ENCODE results near the gene CD84.
A peak's percentile ranks its signal among the peaks of the same experiment; 100 is the strongest.
"Not testable (repeated sequence)": the region's sequence is repeated elsewhere in the genome, so short reads cannot be mapped to it uniquely, and the experiment has no call there.

The CD84 gene

DNA sequence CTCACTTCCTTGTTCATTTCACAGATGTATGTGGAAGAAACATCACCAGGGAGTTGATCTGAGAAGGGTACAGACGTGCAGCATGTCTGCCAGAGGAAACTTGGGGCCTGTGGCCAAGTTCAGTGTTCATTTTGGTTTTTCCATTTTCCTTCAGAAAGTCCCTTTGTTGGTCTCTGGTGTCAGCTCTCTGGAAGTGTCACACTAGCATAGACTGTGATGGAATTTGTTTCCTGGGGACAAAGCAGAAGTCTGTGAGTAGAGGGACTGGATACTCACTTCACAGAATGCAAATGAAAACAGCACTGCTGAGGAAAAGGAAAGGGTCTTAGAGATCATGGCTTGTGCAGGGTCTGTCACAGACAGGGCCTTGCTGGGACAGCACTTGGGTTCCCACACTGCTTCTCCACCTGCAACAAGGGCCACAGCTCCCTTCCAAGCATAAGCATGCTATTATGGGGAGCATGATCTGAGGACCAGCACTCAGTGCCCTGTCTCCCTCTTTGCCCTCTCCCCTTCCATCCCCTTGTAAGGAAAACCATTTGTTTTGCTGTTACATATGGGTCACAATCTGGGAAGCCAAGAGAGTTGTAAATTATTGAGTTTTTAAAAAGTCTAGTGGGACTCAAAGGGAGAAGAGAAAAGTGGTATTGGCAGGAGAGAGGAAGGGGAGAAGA lies 31.4 kb upstream of the CD84 start:
- DNase-seq (ENCODE audit: low spot score) = no peak

DNA sequence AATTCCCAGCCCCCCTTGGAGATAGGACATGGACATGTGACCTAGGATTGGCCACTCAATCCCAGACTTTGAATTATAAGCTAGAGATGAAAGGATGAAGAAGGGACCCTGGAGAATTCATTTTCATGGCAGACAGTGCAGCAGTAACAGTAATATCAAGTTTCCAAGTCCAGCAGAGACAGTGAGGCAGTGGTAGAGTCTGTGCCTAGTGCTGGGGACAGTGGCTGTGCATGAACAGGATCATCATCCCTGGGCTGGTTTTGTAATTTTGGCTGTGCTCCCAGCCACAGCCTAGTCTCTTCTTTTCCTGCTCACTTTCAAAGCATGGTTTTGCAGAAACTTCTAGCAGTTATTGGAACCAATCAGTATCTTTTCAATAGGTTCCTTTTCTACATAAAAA lies 29.6 kb upstream of the CD84 start:
- no peak for DNase-seq (ENCODE audit: low spot score)

DNA sequence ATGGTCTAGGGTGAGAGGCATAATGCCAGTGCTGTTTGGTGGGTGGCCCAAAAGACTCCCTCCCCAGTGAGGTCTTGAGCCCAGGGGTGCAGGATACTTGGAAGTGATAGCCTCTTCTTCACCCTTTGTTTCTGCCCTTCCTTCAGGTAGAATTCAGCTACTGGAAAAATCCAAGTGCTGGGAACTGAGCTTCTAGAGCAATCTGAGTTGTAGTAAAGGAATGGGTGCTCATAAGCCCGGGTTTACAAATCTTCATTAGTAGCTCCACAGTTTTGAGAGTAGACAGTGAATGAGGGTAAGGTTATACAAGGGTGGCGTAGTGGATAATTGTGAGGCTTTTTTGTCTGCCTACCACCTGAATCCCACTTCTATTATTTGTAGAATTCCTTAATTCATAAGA lies 29.2 kb upstream of the CD84 start:
- DNase-seq (ENCODE audit: low spot score) = no peak

DNA sequence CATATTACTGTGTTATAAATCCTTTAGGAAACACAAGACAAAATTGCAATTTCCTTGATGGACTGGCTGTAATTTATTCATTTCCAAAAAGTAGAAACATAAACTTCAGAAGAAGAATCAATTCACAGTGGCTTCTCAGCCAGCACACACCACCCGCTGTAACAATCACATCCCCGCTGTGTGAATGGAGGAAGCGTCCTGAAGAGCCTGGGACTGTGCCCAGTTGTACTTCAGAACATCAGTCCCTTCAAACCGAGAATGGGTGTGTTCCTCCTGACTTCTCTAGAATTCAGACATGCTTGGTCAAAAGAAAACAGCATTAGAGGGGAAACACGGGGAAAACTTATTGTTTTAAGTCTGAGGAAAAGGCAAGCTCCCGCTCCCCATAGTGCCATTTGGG lies 28.8 kb upstream of the CD84 start:
- DNase-seq (ENCODE audit: low spot score) = no peak

DNA sequence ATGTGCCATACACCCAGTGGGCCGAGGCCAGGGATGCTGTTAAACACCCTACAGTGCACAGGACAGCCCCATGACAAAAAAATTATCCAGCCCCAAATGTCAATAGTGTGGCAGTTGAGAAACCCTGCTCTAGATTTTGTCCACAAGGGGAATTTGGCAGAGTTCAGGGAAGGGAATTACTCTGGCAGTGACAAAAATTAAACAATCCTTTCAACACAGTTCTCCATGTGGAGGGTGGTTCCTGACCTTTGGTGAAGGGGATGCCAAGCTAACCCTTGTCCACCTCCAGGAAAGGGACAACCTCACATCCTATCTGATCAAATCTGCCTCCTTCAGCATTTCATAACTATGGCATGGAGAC lies 28.4 kb upstream of the CD84 start:
- DNase-seq (ENCODE audit: low spot score) = no peak

DNA sequence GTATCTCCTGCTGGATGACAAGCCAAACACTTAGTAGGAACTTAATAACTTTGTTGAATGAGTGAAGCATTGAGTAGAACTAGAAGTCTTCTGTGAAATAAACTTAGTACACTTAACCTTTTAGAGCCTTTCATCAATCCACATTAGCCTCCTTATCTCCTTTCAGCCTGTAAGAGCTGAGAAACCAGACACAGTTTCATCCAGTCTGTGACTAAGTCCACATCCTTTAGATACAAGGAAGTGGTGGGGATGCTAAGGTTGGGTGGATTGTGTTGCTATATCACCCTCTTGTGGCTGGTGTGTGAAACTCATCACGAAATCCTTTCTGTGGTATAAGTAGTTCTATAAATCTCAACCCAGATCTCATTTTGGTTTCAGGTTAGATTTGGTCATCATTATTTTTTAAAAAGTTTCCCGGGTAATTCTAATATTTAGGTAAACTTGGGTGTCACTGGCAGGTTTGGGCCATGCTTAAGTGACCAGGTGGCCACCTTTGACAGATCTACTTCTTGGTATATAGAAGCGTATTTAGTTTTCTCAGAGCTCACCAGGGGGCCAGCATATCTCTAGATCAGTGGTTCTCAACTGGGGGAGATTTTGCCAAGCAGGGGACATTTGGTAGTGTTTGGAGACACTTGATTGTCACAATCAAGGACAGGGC lies 27.8 kb upstream of the CD84 start:
- peak; percentile 56 for DNase-seq (ENCODE audit: low spot score)

DNA sequence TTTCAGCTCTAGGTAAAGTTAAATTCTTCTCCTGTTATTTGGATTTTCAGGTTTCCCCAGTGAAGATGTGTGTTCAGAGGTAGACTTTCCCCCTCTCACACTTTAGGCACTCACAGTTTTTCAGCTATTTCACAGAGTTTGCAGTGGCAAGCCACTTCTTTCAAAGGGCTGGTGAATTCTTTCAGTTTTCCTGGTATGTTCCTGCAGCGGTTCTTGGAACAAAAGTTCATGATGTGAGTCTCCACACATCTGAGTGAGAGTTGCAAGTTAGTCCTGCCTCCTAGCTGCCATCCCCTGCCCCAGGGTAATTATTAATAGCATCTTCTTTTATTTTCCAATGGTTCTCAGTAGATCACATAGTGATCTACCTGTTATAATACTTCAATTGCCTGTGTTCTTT lies 27.3 kb upstream of the CD84 start:
- DNase-seq (ENCODE audit: low spot score) = no peak

DNA sequence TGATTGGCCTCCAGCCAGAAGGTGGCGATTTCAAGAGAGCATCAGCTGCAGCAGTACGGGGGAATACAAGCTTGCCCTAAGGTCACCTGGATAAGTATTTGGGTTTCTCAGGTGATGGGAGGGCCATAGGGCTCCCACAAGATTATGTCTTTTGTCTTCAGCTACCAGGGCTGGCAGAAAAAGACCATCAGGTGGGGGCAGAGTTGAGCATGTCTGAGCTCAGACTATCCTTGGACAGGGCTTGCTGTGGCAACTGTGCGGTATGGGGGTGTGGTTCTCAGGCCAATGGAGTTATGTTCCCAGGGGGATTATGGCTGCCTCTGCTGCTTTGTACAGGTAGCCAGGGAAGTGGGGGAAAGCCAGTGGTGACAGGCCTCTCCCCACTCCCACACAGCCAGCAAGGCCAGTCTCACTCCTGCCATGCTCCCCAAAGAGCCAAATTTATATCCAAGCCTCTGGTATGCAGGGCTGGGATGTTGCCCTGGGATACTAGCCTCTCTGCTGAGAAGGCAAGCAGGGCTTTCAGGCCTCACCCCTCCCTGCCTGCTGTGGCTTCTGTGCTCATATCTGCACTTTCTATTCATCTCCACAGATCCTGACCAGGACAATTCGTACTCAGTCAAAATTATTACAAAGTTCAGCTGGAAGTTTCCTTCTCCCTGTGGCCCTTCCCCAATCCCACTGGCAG lies 26.6 kb upstream of the CD84 start:
- DNase-seq (ENCODE audit: low spot score) = no peak

DNA sequence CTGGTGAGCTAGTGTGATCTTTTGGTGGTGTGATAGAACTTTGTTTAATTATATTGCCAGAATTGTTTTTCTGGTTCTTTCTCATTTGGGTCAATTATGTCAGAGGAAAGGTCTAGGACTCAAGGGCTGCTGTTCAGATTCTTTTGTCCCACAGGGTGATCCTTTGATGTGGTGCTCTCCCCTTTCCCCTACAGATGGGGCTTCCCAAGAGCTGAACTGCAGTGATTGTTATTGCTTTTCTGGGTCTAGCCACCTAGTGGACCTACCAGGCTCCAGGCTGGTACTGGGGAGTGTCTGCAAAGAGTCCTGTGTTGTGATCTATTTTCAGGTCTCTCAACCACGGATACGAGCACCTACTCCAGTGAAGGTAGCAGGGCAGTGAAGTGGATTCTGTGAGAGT lies 25.9 kb upstream of the CD84 start:
- no peak for DNase-seq (ENCODE audit: low spot score)

DNA sequence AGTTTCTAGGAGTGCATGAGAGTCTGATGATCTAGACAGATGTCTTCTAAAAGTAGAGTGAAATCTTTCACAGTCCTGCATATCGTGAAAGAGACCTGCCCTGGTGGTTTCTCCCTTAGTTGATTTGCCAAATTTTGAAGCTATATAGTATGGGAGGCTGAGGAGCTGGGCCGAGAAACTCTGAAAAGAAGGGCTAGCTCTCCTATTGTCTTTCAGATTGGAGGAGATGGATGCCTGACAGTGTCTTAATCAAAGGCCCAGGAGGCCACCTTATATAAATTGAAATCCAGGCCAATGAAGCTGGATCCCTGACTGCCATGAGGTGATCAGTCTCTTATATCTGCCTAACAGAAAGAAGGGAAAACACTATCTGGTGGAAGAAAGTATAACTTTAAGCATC lies 18.4 kb upstream of the CD84 start:
- DNase-seq (ENCODE audit: low spot score) = no peak

DNA sequence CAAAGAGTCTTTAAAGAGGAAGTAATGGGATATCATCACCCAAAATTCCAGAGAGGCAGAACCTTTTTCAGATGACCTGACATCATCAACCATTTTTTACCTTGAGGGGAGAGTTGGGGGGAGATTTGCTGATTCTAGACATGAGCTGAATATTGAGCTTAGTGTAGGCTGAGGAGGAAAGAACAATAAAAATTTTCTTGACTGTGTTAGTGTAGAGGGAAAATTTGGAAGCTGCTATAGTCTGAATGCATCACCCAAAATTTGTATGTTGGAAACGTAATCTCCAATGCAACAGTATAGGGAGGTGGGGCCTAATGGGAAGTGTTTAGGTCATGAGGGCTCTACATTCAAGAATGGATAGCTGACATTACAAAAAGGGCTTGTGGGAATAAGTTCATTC lies 17.8 kb upstream of the CD84 start:
- no peak for DNase-seq (ENCODE audit: low spot score)

DNA sequence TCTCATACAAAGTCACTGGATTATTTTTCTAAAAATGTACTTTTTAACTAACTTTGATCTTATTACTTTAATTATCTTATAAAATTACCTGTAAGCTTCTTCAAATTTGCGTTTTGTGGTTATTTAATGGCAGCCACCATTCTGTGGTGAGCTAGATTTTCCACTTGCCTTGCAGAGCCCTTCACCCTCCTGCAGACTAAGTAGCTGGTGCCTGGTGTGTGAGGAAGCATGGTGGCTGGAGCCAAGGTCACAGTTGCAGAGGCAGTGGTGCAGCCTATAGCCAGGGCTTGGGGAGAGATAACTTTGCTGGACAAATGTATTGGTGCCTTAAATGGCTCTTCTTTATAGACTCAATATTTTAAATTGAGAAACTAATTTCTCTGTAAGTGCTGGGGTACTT lies 11.2 kb upstream of the CD84 start:
- DNase-seq (ENCODE audit: low spot score) = no peak

DNA sequence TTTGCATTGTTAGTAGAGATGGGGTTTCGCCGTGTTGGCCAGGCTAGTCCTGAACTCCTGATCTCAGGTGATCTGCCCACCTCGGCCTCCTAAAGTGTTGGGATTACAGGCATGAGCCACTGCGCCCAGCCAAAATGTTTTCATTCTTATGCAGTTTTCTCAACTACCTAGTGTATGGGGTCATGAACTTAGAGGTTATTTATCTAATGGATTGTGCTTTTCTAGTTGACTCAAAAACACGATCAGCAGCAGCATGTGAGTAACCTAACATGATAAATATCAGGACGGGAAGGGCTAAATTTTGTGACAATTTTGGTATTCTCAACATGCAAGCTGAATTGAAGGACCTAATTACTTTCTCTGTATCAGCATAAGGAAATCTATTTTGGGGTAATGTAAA lies 9.2 kb upstream of the CD84 start:
- DNase-seq (ENCODE audit: low spot score) = no peak

DNA sequence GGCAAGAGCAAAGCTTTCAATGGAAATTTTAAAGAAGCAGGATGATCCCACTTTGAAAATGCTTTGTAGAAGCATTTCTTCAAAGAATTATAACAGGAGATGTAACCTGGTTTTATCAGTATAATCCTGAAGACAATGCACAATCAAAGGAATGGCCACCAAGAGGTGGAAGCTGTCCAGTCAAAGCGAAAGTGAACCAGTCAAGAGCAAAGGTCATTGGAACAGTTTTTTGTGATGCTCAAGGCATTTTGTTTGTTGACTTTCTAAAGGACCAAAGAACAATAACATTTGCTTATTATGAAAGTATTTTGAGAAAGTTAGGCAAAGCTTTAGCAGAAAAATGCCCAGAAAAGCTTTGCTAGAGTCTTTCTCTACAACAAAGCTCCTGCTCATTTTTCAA lies 5.5 kb upstream of the CD84 start:
- DNase-seq (ENCODE audit: low spot score) = no peak

DNA sequence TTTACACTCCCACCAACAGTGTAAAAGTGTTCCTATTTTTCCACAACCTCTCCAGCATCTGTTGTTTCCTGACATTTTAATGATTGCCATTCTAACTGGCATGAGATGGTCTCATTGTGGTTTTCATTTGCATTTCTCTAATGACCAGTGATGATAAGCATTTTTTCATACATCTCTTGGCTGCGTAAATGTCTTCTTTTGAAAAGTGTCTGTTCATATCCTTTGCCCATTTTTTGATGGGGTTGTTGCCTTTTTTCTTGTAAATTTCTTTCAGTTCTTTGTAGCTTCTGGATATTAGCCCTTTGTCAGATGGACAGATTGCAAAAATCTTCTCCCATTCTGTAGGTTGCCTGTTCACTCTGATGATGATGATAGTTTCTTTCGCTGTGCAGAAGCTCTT lies 3.7 kb upstream of the CD84 start:
- DNase-seq (ENCODE audit: low spot score) = not testable (repeated sequence)

DNA sequence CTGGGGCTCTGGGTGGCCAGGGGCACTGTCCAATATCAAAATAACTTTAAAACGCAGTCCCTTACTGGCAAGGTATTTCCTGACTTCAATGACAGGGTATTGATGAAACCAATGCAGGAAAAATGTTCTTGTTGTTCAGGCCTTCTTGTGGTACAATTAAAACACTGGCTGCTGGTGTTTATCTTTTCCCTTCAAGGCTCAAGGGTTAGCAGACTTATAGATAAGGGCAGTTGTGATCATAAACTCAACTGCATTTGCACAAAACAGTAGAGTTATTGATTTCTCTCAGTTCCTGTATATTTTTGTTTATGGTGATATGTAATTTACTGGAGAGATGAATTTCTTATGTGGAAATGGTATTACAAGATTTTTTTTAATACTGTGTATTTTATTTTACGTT lies 2.7 kb upstream of the CD84 start:
- no peak for DNase-seq (ENCODE audit: low spot score)

DNA sequence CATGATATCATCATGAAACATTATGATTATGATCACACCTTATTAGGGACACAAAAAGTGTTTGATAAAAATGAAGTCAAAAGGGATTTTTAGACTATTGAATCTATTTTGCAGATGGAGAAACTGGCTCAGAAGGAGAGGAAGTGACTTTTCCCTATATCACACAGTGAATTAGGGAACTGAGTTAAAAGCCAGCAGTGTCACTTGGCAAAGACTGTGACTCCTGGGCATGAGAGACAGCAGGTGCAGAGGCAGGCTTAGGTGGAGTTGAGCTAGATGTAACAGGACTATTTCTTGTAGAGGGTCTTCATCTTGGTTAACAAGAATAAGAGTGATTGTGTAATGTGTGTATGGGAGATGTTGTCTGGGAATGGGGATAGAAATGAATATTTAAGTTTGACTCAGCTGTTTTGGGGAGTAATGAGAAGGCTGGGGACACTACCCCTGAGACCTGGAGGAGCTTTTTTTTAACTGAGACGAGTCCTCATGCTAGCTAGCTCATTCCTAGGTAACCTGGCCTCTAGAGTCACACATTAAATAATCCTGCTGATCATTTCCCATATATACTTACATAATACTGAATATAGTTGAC lies 1.0 kb upstream of the CD84 start:
- no peak for DNase-seq (ENCODE audit: low spot score)

DNA sequence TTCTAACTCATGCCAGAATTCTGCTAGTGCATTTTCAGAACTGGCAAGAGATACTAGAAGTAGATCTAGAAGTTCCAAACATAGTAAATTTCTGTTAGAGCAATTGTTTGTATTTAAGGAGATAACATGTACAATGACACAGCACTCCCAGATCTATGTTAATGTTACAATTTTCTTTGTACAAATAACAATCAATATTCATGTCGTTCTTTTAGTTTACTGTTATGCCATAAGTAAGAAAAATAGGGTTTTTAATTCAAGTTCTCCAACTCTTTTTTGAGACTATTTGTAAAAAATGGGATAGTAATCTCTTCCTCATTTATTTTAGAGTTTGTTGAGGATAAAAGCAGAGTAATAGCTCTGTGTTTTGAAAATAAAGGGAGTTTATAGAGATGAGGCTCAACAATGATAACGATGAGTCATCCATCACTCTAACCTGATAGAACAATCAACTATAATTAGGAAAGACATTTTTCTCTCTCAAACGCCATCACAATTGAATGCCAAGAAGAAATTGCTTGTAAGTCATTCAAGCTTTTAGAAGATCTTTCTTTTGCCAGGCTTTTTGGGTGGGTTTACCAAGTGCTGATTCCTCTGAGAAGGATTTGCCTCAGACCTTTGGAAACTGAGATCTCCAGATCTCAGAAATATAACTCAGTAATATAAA lies 638 bp downstream of the CD84 start:
- no peak for DNase-seq (ENCODE audit: low spot score)

DNA sequence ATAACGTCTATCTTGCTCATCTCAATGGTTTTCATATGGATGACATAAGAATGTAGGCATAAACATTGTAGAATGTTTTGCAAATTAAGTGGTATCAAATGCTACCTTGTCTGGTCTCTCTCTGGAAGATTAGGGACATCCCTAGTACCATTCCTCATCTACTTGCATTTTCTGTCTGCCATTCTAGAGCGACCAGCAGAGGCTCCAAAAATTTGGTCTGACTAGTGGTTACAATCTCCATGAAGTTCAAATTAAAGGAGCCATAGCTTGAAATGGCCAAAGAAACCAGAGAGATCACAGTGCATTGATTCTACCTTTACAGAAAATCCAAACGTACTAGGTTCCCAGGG lies 1.1 kb downstream of the CD84 start:
- DNase-seq (ENCODE audit: low spot score) = no peak

DNA sequence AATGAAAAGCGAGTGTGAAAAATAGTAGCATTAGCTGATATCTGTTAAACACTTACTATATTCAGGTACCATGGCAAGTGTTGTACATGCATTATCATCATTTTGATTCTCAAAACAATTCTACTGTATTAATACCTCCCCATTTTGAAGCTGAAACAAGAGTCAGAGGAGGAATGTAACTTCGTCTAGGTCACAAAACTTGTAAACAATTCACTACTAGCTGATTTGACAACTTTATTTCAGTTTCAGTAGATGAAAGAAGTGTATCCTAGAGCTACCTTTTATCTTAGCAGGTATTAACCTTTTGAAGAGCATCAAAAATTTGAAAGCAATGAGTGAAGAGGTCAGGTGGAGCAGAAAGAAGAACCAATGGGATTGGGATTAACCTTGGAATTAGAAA lies 1.6 kb downstream of the CD84 start:
- no peak for DNase-seq (ENCODE audit: low spot score)

DNA sequence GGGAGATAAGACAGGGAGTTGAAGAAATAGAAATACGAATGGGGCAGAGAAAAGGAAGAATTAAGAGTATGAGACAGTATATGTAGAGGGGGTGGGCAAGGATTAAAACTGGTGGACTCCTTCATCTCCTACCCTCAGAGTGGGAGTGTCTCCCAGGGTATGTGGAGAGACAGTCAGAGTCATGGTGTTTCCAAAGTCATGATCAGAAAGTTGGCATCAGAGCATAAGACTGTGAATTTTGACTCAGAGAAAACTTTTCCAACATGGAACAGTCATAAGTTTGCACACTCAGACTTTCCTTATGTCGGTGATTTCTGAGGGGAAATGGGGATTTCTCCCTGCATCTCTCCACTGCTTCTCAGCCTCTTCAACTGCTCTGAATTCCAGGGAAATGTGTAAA lies 2.4 kb downstream of the CD84 start:
- no peak for DNase-seq (ENCODE audit: low spot score)

DNA sequence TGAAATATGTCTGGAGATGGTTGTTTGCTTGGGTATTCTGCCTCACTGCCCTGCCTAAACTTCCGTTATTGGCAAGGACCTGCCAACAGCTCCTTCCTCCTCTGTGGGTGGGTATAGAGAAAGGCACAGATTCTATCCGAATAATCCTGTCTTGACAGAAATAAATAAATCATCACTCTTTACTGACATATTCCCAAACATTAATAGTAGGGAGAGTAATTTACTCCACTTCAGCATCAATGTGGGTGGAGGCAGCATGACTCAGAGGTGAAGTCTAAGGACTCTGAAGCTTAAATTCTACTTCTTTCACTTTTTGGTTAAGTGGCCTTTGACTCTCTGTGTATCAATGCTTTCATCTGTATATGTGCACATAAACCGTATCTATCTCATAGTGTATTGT lies 2.9 kb downstream of the CD84 start:
- no peak for DNase-seq (ENCODE audit: low spot score)

Data from SK-N-DZ (cell line).